ENCODE measurements around the gene RGS9BP. TPM values are rescaled to one million over a fixed set of nuclear protein-coding genes. Genes with fewer than 3 reads are reported as not detected.

RGS9BP gene
- total RNA-seq, 3 donors from 2014 or later: 0.32 to 0.44 (median 0.33) TPM

DNA sequence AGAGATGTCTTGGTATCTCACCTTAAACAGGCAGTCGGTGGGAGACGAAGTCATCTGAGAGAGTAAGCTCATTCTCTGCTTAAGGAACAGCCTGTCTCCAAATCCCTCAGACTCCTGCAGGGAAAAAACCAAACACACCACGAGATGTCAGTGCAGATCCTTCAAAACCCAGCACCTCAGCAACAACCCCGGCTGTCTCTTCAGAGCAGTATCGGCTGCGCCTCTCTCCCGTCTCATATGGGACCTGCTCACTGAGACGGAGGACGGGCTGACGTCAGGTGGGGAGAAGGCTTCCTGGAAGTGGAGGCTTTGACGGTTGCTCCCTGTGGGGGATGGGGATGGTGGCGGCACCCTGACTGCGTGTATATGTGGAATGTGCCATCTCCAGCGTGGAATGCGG, 44.3 kb upstream of the RGS9BP start:
- no peak overlapping the region for H3K27ac ChIP-seq
- H3K4me1 ChIP-seq: no peaks in the 10 kb centered on the region
- no peaks in the 10 kb centered on the region for H3K9me3 ChIP-seq
- no peaks in the 10 kb centered on the region for H3K36me3 ChIP-seq
- H3K4me3 ChIP-seq: no peak overlapping the region
- intact Hi-C loops (cut with DNase I; ENCODE audit: low total_unique reads): no loop called here
- no peaks in the 10 kb centered on the region for H3K27me3 ChIP-seq
- TF ChIP-seq POLR2A (IDR thresholded peaks at IDR 0.05) (no peak), POLR2AphosphoS5 (IDR thresholded peaks at IDR 0.05) (no peak)
- TF ChIP-seq, protein P1, sequence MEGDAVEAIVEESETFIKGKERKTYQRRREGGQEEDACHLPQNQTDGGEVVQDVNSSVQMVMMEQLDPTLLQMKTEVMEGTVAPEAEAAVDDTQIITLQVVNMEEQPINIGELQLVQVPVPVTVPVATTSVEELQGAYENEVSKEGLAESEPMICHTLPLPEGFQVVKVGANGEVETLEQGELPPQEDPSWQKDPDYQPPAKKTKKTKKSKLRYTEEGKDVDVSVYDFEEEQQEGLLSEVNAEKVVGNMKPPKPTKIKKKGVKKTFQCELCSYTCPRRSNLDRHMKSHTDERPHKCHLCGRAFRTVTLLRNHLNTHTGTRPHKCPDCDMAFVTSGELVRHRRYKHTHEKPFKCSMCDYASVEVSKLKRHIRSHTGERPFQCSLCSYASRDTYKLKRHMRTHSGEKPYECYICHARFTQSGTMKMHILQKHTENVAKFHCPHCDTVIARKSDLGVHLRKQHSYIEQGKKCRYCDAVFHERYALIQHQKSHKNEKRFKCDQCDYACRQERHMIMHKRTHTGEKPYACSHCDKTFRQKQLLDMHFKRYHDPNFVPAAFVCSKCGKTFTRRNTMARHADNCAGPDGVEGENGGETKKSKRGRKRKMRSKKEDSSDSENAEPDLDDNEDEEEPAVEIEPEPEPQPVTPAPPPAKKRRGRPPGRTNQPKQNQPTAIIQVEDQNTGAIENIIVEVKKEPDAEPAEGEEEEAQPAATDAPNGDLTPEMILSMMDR (IDR thresholded peaks at IDR 0.05): no peak
- no peak for DNase-seq (ENCODE audit: low spot score in 2 of 2)

DNA sequence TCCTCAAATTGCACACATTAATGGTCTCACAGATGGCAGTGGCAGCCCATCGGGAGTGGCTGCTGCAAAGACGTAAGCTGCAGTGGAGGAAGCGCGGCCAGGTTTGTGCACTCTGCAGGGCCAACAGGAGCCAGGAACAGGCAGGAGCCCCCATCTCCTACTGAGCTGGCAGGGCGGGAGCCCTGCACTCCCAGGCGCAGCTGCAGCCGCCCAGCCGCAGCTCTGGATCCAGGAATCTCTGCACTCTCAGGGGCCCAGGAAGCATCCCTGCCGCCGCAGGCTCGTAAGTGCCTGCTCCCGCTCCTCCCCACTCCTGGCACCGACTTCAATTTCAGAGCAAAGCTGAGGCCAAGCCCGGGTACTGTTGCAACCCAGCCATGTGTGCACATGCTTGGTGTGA, 38.2 kb upstream of the RGS9BP start:
- Histone ChIP-seq H3K4me1 (no peaks in the 10 kb centered on the region), H3K4me3 (no peak overlapping the region), H3K27me3 (no peaks in the 10 kb centered on the region), H3K27ac (no peak overlapping the region), H3K36me3 (peaks cover 5% of the 10 kb centered on the region), H3K9me3 (no peaks in the 10 kb centered on the region)
- no peak for TF ChIP-seq POLR2AphosphoS5 (IDR thresholded peaks at IDR 0.05)
- TF ChIP-seq POLR2A (IDR thresholded peaks at IDR 0.05): no peak
- TF ChIP-seq, protein P1 (IDR thresholded peaks at IDR 0.05): no peak
- no peak for DNase-seq (ENCODE audit: low spot score in 2 of 2)
- intact Hi-C loops (cut with DNase I; ENCODE audit: low total_unique reads): no loop called here

DNA sequence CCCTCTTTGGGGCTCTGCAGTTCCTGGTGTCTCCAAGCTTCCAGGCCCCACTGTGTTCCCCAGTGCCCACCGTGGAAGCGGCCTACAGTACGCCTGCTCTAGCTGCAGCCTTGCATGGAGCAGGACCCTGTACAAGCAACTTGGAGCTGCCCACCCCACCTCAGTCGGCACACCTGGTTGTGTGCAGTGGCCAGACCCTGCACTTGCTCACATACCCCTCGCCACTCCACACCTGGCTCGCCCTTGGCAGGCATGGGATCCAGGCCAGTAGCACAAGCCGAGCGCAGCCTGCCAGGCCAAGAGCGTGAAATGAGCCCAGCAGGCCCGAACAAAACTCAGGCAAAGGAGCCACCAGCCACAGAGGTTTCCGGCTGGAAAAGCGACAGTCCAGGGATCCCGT, 37.0 kb upstream of the RGS9BP start:
- Histone ChIP-seq H3K9me3 (no peaks in the 10 kb centered on the region), H3K4me1 (no peaks in the 10 kb centered on the region), H3K4me3 (no peak overlapping the region), H3K27me3 (no peaks in the 10 kb centered on the region), H3K36me3 (peaks cover 14% of the 10 kb centered on the region), H3K27ac (no peak overlapping the region)
- intact Hi-C loops (cut with DNase I; ENCODE audit: low total_unique reads): no loop called here
- no peak for DNase-seq (ENCODE audit: low spot score in 2 of 2)
- no peak for TF ChIP-seq POLR2A (IDR thresholded peaks at IDR 0.05)
- no peak for TF ChIP-seq POLR2AphosphoS5 (IDR thresholded peaks at IDR 0.05)
- TF ChIP-seq, protein P1 (IDR thresholded peaks at IDR 0.05): no peak

DNA sequence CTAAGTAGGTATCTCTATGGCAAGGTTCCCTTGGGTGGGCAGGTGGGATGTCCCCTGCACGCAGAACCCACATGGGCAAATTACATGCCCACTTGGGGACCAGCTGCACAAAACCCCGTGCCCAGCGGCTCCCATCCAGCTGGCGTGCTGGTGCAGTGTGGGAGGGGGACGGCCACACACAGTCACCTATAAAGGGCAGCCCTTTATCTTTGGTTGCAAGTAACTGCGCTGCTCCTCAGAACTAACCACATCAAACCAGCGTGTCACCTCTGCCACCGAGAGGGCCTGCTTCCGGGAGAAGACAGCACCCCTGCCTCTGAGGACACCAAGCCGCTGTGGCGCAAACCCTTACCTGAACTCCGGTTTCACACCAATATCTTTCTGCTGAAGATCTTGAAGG, 32.9 kb upstream of the RGS9BP start:
- no peak overlapping the region for H3K27ac ChIP-seq
- no peaks in the 10 kb centered on the region for H3K4me1 ChIP-seq
- no peak overlapping the region for H3K4me3 ChIP-seq
- no peak for DNase-seq (ENCODE audit: low spot score in 2 of 2)
- H3K36me3 ChIP-seq: peaks cover 20% of the 10 kb centered on the region
- H3K9me3 ChIP-seq: no peaks in the 10 kb centered on the region
- TF ChIP-seq, protein P1 (IDR thresholded peaks at IDR 0.05): no peak
- TF ChIP-seq POLR2AphosphoS5 (IDR thresholded peaks at IDR 0.05) (no peak), POLR2A (IDR thresholded peaks at IDR 0.05) (no peak)
- no peaks in the 10 kb centered on the region for H3K27me3 ChIP-seq
- intact Hi-C loops (cut with DNase I; ENCODE audit: low total_unique reads): no loop called here

DNA sequence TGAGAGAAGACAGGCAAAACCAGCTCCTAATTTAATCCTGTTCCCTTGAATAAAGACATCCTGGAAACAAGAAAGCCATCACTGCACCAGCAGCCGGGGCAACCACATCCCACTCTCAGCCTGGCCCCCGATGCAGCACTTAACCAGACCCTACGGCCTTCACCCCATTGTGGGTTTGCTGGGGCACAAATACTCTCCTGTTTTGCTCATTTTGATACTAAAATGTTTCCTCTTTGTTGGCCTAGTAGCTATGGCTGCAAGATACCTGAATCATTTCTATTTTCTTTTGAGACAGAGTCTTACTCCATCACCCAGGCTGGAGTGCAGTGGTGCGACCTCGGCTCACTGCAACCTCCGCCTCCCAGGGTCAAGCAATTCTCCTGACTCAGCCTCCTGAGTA, 29.1 kb upstream of the RGS9BP start:
- TF ChIP-seq POLR2AphosphoS5 (IDR thresholded peaks at IDR 0.05): no peak
- TF ChIP-seq, protein P1 (IDR thresholded peaks at IDR 0.05): no peak
- no peak for TF ChIP-seq POLR2A (IDR thresholded peaks at IDR 0.05)
- H3K4me1 ChIP-seq: no peaks in the 10 kb centered on the region
- no peaks in the 10 kb centered on the region for H3K9me3 ChIP-seq
- no peaks in the 10 kb centered on the region for H3K27me3 ChIP-seq
- no peak for DNase-seq (ENCODE audit: low spot score in 2 of 2)
- intact Hi-C loops (cut with DNase I; ENCODE audit: low total_unique reads): no loop called here
- H3K27ac ChIP-seq: no peak overlapping the region
- no peak overlapping the region for H3K4me3 ChIP-seq
- peaks cover 16% of the 10 kb centered on the region for H3K36me3 ChIP-seq
